GM10847 (cell line): ENCODE measurements around the gene RUNX3.

Source experiments
- POLR2A ChIP-seq: IDR thresholded peaks from 2 replicates; pipeline ENCODE4 v1.6.1; 2011; ENCODE audit not compliant: insufficient read length; ENCODE audit errors: extremely low read depth

RUNX3 gene

GRCh38 chr1:24939040-24939674 lies 9.1 kb upstream of the RUNX3 start:
- TF ChIP-seq POLR2A = no peak

- TF ChIP-seq POLR2A = no peak
Observed at GRCh38 chr1:24938276-24938675, 8.2 kb upstream of the RUNX3 start.

DNA sequence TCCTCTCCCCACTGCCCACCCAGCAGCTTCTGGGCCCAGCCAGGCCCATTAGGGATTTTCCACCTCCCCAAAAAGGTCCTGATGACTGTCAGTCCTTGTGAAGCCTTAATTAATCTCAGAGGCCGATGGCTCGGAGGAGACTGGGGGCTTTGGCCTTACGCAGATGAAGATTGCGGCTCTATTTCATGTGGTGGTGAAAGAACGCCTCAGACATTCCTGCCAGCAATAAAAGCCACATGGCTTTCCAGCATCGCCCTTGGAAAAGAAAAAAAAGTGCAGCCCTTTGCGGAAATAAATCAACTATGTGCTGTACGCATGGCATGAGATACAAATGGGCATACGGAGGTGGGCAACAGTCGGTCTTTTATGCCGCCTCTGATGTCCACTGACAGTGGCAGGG lies 6.6 kb upstream of the RUNX3 start:
- no peak for TF ChIP-seq POLR2A

- TF ChIP-seq POLR2A = no peak
Observed at GRCh38 chr1:24935615-24936484, 5.8 kb upstream of the RUNX3 start.

GRCh38 chr1:24935196-24935526 lies 5.1 kb upstream of the RUNX3 start:
- no peak for TF ChIP-seq POLR2A

- no peak for TF ChIP-seq POLR2A
Observed at GRCh38 chr1:24934310-24935195, 4.5 kb upstream of the RUNX3 start.

DNA sequence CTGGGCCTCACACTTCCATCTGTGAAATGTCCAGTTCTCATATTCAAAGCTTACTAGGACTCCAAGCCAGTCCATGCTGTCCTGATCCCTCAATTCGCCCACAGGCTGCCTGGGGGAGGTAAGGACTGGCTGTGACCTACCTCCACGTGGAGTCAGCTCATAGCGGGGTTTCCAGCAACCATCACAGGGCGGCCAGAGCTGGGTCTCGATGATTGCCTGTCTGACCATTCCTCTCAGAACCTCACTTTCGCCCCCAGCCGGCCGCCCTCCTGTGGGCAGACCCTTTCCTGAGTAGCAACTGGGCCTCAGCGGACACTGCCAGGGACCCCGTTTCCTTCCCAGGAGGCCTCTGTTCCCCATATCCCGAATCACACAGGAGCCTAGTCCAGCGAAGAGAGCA lies 3.4 kb upstream of the RUNX3 start:
- TF ChIP-seq POLR2A = no peak

DNA sequence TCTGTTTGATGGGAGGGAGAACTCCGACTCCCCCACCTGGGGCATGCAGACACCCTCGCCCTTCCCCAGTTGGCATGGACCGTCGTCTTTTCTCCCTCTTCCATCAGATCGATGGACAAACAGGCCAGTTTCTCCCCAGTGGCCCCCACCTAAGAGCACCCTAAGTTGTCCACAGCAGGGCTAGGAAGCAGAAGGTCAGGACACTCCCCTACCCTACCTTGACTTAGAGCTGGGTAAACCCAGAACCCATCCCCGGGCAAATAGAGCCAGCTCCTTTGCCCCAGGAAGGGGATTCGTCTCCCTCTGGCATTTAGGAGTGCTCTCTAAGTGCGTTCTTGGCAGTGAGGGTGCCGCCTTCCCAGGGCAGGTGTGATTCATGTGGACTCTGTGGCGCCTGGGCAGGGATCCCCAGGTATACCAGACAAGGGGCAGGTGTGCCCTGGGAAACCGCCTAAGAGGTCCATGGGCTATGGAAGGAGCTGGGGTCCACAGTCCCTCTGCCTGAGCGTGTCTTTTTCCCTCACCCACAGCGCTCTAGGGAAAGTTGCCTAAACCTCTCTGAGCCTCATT lies 2.7 kb upstream of the RUNX3 start:
- no peak for TF ChIP-seq POLR2A

GRCh38 chr1:24932284-24932683 lies 2.2 kb upstream of the RUNX3 start:
- no peak for TF ChIP-seq POLR2A

GRCh38 chr1:24931468-24932231 lies 1.6 kb upstream of the RUNX3 start:
- TF ChIP-seq POLR2A = no peak

- no peak for TF ChIP-seq POLR2A
Observed at GRCh38 chr1:24931146-24931467, 1.0 kb upstream of the RUNX3 start.

DNA sequence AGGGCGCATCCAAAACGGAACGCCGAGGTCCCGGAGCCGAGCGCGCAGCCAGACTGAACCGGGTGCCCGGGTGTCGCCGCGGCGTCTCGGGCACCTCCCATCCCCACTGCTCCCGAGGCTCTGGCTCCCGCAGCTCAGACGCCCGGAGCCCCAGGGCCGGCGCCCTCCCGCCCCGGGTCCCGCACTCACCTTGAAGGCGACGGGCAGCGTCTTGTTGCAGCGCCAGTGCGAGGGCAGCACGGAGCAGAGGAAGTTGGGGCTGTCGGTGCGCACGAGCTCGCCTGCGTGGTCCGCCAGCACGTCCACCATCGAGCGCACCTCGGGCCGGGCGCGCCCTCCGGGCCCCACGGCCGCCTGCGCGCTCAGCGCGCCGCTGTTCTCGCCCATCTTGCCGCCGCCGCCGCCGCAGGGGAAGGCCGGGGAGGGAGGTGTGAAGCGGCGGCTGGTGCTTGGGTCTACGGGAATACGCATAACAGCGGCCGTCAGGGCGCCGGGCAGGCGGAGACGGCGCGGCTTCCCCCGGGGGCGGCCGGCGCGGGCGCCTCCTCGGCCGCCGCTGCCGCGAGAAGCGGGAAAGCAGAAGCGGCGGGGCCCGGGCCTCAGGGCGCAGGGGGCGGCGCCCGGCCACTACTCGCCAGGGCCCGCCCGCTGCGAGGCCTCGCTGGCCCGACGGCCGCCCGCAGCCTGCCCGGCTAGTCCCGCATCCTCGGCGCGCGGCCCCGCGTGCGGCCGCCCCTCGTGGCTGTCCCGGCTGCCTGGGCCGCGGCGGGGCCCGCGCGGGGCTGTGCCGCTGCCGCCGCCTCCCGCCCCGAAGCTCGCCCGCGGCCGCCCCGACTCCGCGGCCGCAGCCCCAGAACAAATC lies 447 bp downstream of the RUNX3 start:
- peak; percentile 21 for TF ChIP-seq POLR2A

DNA sequence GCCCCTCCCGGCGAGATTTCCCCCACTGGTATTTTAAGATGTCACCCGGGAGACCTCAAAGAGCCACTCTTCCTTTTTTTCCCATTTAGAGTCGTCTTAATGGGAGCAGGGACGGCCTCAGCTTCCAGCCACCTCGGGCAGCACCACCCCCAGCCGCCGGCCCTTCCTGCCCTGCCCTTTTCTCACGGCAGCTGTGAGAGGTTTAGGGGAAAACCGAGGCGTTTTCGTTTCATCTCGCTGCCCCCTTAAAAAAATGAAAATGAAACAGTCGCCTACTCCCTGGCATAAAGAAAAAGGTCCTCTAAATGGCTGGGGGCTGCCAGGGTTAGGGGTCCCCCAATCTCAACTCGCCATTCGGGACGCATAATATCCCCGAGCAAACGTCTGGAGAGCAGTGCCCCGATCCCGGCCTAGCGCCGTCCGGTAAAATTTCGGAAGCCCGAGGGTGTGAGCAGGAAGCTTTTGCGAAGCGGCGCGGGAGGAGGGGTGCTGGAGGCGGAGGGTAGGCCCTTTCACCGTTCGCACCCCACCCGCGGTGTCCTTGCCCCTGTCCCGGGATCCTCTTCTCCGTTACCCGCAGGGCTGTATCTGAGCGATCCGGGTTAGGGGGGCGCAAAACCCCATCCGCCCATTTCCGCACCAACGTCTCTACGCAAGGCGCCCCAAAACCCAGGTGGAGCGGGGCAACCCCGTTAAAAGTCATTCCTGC lies 1.2 kb downstream of the RUNX3 start:
- TF ChIP-seq POLR2A = no peak
